ENCODE data around the gene CFAP61. TPM values are rescaled to one million over a fixed set of nuclear protein-coding genes. Genes with fewer than 3 reads are reported as not detected.

The CFAP61 gene
- total RNA-seq, 1 experiment from 2014 or later = 0.28 TPM

DNA sequence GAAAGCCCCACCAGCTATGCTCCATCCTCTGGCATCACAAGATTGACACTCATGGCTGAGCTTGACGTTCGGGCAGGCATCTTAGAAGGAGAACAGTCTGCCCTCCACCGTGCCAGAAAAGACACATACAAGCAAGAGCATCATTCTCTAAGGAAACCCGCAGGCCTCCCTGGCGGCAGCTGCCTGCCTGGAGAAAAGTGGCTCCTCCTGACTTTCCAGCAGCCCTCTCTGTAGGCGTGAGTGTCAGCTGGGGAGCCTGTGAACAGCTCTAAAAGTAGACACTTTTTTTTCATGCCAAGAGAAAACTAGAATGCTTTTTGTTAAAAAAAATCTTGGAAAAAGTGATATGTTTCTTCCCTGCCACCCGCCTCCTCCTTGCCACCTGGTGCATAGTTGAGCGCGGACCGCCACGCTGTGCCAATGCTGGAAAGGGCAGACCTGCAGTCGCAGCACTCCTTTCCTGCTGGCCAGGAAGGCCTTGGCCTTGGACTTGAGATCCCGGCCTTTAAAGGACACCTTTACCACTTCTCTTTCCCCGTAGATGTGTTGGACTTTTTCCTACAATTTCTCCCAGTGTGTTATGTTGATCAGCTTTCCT, 285.9 kb downstream of the CFAP61 start:
- in situ Hi-C loops (cut with HindIII; ENCODE audit: low pct_unique_long_range_greater_than_20kb, low sequenced_read_pairs) (no loop called here), intact Hi-C loops (cut with micrococcal nuclease; ENCODE audit: unreplicated experiment) (no loop called here)
- H3K4me3 ChIP-seq (ENCODE audit: low read depth in 2 of 2, low read length in 2 of 2) = no peak overlapping the region
- DNase-seq (ENCODE audit: low read depth, low spot score) = no peak
- ChIA-PET CTCF (no interaction called here), POLR2A (no interaction called here)
- BruUV-seq (replicated peaks) = no TSS peak
- TF ChIP-seq, protein P1, sequence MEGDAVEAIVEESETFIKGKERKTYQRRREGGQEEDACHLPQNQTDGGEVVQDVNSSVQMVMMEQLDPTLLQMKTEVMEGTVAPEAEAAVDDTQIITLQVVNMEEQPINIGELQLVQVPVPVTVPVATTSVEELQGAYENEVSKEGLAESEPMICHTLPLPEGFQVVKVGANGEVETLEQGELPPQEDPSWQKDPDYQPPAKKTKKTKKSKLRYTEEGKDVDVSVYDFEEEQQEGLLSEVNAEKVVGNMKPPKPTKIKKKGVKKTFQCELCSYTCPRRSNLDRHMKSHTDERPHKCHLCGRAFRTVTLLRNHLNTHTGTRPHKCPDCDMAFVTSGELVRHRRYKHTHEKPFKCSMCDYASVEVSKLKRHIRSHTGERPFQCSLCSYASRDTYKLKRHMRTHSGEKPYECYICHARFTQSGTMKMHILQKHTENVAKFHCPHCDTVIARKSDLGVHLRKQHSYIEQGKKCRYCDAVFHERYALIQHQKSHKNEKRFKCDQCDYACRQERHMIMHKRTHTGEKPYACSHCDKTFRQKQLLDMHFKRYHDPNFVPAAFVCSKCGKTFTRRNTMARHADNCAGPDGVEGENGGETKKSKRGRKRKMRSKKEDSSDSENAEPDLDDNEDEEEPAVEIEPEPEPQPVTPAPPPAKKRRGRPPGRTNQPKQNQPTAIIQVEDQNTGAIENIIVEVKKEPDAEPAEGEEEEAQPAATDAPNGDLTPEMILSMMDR (IDR thresholded peaks at IDR 0.05) = no peak
- TF ChIP-seq POLR2AphosphoS5 (IDR thresholded peaks at IDR 0.05; ENCODE audit: low read depth, low read length) = no peak
- no peak for TF ChIP-seq TCF7L2 (IDR thresholded peaks at IDR 0.05; ENCODE audit: low read depth, low read length)
- TF ChIP-seq SIN3A (IDR thresholded peaks at IDR 0.05; ENCODE audit: borderline replicate concordance, insufficient read depth, low read depth, low read length) = no peak
- TF ChIP-seq, protein P2, sequence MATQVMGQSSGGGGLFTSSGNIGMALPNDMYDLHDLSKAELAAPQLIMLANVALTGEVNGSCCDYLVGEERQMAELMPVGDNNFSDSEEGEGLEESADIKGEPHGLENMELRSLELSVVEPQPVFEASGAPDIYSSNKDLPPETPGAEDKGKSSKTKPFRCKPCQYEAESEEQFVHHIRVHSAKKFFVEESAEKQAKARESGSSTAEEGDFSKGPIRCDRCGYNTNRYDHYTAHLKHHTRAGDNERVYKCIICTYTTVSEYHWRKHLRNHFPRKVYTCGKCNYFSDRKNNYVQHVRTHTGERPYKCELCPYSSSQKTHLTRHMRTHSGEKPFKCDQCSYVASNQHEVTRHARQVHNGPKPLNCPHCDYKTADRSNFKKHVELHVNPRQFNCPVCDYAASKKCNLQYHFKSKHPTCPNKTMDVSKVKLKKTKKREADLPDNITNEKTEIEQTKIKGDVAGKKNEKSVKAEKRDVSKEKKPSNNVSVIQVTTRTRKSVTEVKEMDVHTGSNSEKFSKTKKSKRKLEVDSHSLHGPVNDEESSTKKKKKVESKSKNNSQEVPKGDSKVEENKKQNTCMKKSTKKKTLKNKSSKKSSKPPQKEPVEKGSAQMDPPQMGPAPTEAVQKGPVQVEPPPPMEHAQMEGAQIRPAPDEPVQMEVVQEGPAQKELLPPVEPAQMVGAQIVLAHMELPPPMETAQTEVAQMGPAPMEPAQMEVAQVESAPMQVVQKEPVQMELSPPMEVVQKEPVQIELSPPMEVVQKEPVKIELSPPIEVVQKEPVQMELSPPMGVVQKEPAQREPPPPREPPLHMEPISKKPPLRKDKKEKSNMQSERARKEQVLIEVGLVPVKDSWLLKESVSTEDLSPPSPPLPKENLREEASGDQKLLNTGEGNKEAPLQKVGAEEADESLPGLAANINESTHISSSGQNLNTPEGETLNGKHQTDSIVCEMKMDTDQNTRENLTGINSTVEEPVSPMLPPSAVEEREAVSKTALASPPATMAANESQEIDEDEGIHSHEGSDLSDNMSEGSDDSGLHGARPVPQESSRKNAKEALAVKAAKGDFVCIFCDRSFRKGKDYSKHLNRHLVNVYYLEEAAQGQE (IDR thresholded peaks at IDR 0.05; ENCODE audit: insufficient read depth in 1 of 2, low read depth in 2 of 2, low read length in 1 of 2) = no peak
- no peak for ATAC-seq
- H3K4me1 ChIP-seq (ENCODE audit: control insufficient read depth, insufficient read depth, low read length) = no peaks in the 10 kb centered on the region
- no peaks in the 10 kb centered on the region for H3K27me3 ChIP-seq (ENCODE audit: control insufficient read depth, insufficient read depth, low read length)
- H3K27ac ChIP-seq (ENCODE audit: low read length) = no peak overlapping the region
- H3K9me3 ChIP-seq (ENCODE audit: control insufficient read depth, insufficient read depth, low read depth, low read length) = no peaks in the 10 kb centered on the region
- H3K36me3 ChIP-seq (ENCODE audit: control insufficient read depth, insufficient read depth, low read length) = no peaks in the 10 kb centered on the region

DNA sequence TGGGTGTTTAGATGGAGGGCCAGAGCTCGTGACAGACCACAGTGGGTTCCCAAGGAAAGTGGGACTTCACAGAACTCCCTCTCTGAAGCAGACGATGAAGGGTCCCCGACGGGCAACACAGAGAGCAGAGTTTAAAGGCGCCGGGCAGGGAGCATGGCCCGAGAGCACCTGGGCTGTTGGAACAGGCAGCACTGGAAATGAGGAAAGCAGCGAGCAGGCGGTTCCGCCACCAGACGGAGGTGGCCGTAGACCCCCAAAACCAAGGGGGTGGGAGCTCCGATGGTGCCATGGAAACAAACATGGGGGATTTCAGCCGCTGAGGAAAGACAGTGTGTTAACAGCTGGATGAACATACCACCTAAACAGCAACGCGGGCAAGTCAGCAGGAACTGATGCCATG, 288.1 kb downstream of the CFAP61 start:
- no peak overlapping the region for H3K27ac ChIP-seq (ENCODE audit: low read length)
- no TSS peak for BruUV-seq (replicated peaks)
- H3K4me1 ChIP-seq (ENCODE audit: control insufficient read depth, insufficient read depth, low read length) = no peaks in the 10 kb centered on the region
- H3K27me3 ChIP-seq (ENCODE audit: control insufficient read depth, insufficient read depth, low read length) = no peaks in the 10 kb centered on the region
- ChIA-PET CTCF (no interaction called here), POLR2A (no interaction called here)
- ATAC-seq (no peak), DNase-seq (ENCODE audit: low read depth, low spot score) (no peak)
- H3K36me3 ChIP-seq (ENCODE audit: control insufficient read depth, insufficient read depth, low read length) = no peaks in the 10 kb centered on the region
- intact Hi-C loops (cut with micrococcal nuclease; ENCODE audit: unreplicated experiment) (no loop called here), in situ Hi-C loops (cut with HindIII; ENCODE audit: low pct_unique_long_range_greater_than_20kb, low sequenced_read_pairs) (no loop called here)
- H3K9me3 ChIP-seq (ENCODE audit: control insufficient read depth, insufficient read depth, low read depth, low read length) = no peaks in the 10 kb centered on the region
- no peak overlapping the region for H3K4me3 ChIP-seq (ENCODE audit: low read depth in 2 of 2, low read length in 2 of 2)
- TF ChIP-seq, protein P1 (IDR thresholded peaks at IDR 0.05) = no peak
- TF ChIP-seq, protein P2 (IDR thresholded peaks at IDR 0.05; ENCODE audit: insufficient read depth in 1 of 2, low read depth in 2 of 2, low read length in 1 of 2) = no peak
- no peak for TF ChIP-seq SIN3A (IDR thresholded peaks at IDR 0.05; ENCODE audit: borderline replicate concordance, insufficient read depth, low read depth, low read length)
- no peak for TF ChIP-seq TCF7L2 (IDR thresholded peaks at IDR 0.05; ENCODE audit: low read depth, low read length)
- TF ChIP-seq POLR2AphosphoS5 (IDR thresholded peaks at IDR 0.05; ENCODE audit: low read depth, low read length) = no peak
